Epithelial cell of esophagus (primary cell): ENCODE measurements around the gene PPME1.
A peak's percentile ranks its signal among the peaks of the same experiment; 100 is the strongest.

Source experiments
- DNase-seq: peaks from one replicate; pipeline ENCODE4 v3.0.0; 2010; ENCODE audit warnings: low read depth
- H3K4me3 ChIP-seq: 2 replicates; pipeline ENCODE4 v1.5.1; 2011; ENCODE audit warnings: mild to moderate bottlenecking, low read length, control low read depth
- TF ChIP-seq, protein P1 (sequence below): IDR thresholded peaks from 2 replicates; pipeline ENCODE4 v1.5.1; 2011; ENCODE audit warnings: low read depth, mild to moderate bottlenecking, low read length, control low read depth, inconsistent platforms; ENCODE audit not compliant: insufficient read depth; ENCODE audit errors: missing control alignments

The PPME1 gene

DNA sequence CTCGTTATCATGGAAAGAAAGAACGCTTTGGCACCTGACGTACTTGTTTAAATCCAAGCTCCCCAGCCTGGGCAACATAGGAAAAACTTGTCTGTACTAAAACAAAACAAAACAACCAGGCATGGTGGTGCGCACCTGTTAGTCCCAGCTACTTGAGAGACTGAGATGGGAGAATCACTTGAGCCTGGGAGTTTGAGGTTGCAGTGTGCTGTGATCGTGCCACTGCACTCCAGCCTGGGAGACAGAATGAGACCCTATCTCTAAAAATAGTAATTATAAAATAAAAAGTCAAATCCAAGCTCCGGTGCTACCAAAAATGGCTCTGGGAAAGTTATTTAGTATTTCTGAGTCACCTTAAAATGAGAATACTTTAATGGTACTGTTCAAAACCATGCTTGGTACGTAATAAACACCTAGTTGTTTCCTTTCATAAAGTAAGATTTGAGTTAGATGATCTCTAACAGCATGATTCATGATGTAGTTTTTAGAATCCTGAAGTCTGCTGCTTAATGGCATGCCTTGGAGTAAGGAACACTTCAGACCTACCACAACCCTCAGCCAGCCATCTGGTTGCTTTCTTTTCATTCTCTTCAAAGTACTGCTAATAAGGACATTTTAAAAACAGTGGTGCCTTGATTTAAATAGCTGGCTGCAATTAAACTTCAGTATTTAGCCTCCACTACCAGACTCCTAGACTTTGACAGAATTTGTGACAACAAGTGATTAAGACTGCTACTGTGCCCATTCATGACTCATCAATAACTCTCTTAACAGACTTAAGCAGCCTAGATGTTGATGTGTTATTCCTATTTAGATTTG is 8.4 kb downstream of the PPME1 start:
- DNase-seq: peak; percentile 28
- TF ChIP-seq, protein P1, sequence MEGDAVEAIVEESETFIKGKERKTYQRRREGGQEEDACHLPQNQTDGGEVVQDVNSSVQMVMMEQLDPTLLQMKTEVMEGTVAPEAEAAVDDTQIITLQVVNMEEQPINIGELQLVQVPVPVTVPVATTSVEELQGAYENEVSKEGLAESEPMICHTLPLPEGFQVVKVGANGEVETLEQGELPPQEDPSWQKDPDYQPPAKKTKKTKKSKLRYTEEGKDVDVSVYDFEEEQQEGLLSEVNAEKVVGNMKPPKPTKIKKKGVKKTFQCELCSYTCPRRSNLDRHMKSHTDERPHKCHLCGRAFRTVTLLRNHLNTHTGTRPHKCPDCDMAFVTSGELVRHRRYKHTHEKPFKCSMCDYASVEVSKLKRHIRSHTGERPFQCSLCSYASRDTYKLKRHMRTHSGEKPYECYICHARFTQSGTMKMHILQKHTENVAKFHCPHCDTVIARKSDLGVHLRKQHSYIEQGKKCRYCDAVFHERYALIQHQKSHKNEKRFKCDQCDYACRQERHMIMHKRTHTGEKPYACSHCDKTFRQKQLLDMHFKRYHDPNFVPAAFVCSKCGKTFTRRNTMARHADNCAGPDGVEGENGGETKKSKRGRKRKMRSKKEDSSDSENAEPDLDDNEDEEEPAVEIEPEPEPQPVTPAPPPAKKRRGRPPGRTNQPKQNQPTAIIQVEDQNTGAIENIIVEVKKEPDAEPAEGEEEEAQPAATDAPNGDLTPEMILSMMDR: no peak
- no peak overlapping the region for H3K4me3 ChIP-seq

DNA sequence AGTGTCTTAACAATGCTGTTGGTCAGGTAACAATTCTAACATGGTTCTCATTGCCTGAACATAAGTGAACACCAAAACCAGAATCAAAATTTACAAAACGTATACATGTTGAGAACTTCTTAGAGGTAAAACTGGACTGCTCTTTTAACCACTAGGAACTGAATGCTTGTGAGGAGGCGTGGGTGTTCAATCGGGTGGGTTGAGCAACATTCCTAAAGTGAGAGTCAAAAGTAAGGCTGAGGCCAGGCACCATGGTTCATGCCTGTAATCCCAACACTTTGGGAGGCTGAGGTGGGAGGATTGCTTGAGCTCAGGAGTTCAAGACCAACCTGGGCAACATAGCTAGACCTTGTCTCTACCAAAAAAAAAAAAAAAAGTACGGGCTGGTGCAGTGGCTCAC is 11.5 kb downstream of the PPME1 start:
- DNase-seq: peak; percentile 75
- H3K4me3 ChIP-seq: no peak overlapping the region

DNA sequence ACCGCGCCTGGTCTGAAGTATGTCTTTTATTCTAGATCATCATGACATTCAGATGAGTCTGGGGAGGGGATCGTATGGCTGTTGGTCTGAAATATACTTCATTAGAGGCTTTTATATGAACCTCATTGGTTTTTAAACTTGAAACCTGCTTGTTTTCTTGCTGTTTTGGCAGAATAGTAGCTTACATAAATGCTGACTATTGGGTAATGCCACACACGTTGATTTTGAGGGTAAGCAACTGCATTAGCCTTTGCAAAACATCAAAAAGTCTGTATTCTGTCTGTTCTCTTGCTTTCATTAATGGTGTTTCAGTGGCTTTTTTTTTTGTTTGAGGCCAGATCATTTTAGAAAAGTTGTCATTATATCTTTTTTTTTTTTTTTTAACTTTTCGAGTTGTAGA is 14.2 kb downstream of the PPME1 start:
- DNase-seq: no peak
- TF ChIP-seq, protein P1: no peak

More for the DNA sequence above, 11.5 kb downstream of the PPME1 start:
- TF ChIP-seq, protein P1: no peak

DNA sequence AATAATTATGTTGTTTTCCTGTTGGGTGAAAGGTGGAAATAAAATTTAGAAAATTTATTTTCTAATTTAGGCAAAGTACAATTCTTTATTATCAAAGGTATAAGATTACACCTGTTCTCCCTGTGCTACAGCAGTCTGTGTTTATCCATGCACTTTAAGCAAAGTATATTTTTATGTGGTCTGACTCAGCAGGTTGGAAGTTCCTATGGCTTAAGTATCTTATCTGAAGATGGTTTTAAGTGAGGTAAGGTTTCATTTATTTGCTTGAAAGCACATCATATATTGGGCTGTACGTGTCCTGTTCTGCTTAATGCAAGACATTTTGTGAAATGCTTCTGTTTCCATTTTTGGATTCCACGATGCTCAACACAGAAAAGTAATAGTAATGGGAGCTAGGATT is 14.6 kb downstream of the PPME1 start:
- no peak overlapping the region for H3K4me3 ChIP-seq
- DNase-seq: peak; percentile 4
- TF ChIP-seq, protein P1: no peak

More for the DNA sequence above, 14.2 kb downstream of the PPME1 start:
- H3K4me3 ChIP-seq: no peak overlapping the region

DNA sequence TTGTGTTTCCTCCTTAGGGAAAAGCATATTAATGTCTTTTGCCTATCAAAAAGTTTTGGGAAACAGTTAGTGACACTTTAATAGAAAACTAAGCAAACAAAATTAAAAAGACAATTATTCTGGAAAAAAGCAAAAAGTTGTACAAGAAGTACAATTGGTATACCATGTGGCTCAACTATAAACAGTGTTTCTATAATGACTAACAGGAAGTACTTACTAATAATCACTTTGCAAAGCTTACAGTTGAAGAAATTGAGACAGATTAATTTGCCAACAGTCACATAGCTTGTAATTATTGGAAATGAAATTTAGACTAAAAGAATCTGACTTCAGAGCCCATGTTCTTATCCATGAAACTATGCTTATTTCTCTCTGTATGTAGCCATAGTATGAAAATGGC is 24.7 kb downstream of the PPME1 start:
- no peak overlapping the region for H3K4me3 ChIP-seq
- TF ChIP-seq, protein P1: no peak
- DNase-seq: peak; percentile 32

DNA sequence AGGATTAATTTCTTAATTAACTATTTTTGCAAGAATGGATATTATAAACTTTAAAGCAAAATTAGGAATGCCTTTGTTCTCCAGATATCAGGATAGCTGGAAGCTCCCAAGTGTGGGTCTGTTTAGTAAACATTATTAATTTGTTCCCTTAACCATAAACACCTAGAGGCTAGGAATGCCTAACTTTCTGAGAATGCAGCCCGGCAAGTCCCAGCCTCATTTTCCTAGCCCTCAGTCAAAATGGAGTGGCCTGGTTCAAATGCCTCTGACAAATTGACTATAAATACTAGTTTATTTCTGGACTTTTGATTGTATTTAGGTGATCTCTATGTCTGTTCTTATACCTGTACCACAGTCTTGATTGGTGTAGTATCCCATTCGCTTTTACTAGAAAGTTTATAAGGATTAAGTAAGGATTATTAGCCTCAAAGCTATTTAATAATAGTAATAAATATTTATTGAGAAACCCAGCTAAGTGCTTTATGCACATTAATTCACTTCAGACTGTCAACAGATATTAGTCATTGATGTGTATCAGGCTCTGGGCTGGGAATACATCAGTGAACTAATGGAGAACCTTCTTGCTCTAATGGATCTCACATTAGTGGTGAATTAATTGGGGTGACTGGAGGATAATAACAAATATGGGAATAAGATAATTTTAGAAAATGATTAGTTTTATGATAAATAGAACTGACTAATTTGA is 25.8 kb downstream of the PPME1 start:
- peak; percentile 7 for DNase-seq
- TF ChIP-seq, protein P1: no peak
- H3K4me3 ChIP-seq: no peak overlapping the region

DNA sequence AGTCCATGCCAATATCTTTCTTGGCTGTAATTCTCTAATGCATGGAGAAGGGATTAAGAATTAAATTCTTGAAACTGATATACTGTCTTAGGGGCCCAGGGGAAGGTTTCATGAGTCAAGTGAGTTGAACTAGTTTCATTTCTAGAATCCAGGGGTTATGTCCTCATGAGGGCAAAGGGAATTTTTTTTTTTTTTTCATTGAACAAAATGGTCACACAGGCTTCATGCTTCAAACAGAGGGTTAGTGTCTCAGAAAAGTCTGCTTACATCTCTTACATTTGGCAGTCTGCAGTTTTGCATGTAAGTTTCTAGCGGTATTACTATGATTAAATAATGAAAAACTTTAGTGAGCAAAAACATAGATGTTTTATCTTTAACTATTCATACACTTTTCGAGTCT is 32.9 kb downstream of the PPME1 start:
- H3K4me3 ChIP-seq: no peak overlapping the region
- DNase-seq: no peak
- TF ChIP-seq, protein P1: no peak
